OCI-M1 (cell line): Measurements from ENCODE around the gene VIPR1.
"Not testable (repeated sequence)": the region's sequence is repeated elsewhere in the genome, so short reads cannot be mapped to it uniquely, and the experiment has no call there.

Experiments used
- DNase-seq: peaks from one replicate; lab custom pipeline; 2025; lab: John Stamatoyannopoulos, UW

The VIPR1 gene

GRCh38 chr3:42533161-42533897, 30.9 kb downstream of the VIPR1 start:
- DNase-seq: no peak

GRCh38 chr3:42535981-42536784, 33.7 kb downstream of the VIPR1 start:
- peak; percentile 50 for DNase-seq

GRCh38 chr3:42537350-42537749, 34.9 kb downstream of the VIPR1 start:
- no peak for DNase-seq

GRCh38 chr3:42539871-42540714, 37.6 kb downstream of the VIPR1 start:
- DNase-seq: peak; percentile 60

- no peak for DNase-seq
Observed at GRCh38 chr3:42541079-42541478, 38.6 kb downstream of the VIPR1 start.

- no peak for DNase-seq
Observed at GRCh38 chr3:42544492-42545283, 42.2 kb downstream of the VIPR1 start.

- no peak for DNase-seq
Observed at GRCh38 chr3:42545284-42545900, 42.9 kb downstream of the VIPR1 start.

GRCh38 chr3:42546691-42547213, 44.3 kb downstream of the VIPR1 start:
- DNase-seq: no peak

GRCh38 chr3:42547401-42547945, 45.0 kb downstream of the VIPR1 start:
- peak; percentile 73 for DNase-seq

GRCh38 chr3:42549131-42549530, 46.7 kb downstream of the VIPR1 start:
- DNase-seq: no peak

- DNase-seq: no peak
Observed at GRCh38 chr3:42550250-42550649, 47.8 kb downstream of the VIPR1 start.

- no peak for DNase-seq
Observed at GRCh38 chr3:42552830-42553229, 50.4 kb downstream of the VIPR1 start.

- no peak for DNase-seq
Observed at GRCh38 chr3:42556089-42556632, 53.7 kb downstream of the VIPR1 start.

- not testable (repeated sequence) for DNase-seq
Observed at GRCh38 chr3:42556817-42557216, 54.4 kb downstream of the VIPR1 start.

- DNase-seq: peak; percentile 9
Observed at GRCh38 chr3:42557854-42558253, 55.4 kb downstream of the VIPR1 start.

- no peak for DNase-seq
Observed at GRCh38 chr3:42562047-42562907, 59.8 kb downstream of the VIPR1 start.

- DNase-seq: no peak
Observed at GRCh38 chr3:42569593-42570142, 67.2 kb downstream of the VIPR1 start.

- peak; percentile 52 for DNase-seq
Observed at GRCh38 chr3:42572278-42572677, 69.8 kb downstream of the VIPR1 start.

GRCh38 chr3:42575137-42575741, 72.8 kb downstream of the VIPR1 start:
- no peak for DNase-seq
